WTC11 (cell line): ENCODE measurements around the gene GABBR1.

Source experiments
- ATF3 ChIP-seq: sonication (generic); formaldehyde crosslinking; conservative IDR thresholded peaks from 2 replicates; pipeline ENCODE4 v1.8.1; 2022; ENCODE audit warnings: mild to moderate bottlenecking, missing genetic modification reagents
- KAT7 ChIP-seq: sonication (generic); formaldehyde crosslinking; IDR thresholded peaks from 2 replicates; pipeline ENCODE4 v1.8.1; 2023; ENCODE audit warnings: missing genetic modification reagents, mild to moderate bottlenecking, borderline replicate concordance
- MAX ChIP-seq: sonication (generic); formaldehyde crosslinking; IDR thresholded peaks from 2 replicates; pipeline ENCODE4 v1.8.0; 2022; ENCODE audit warnings: mild to moderate bottlenecking, missing genetic modification reagents
- NR1H2 ChIP-seq: sonication (generic); formaldehyde crosslinking; IDR thresholded peaks from 2 replicates; pipeline ENCODE4 v1.9.0; 2021; ENCODE audit warnings: mild to moderate bottlenecking, moderate library complexity, missing genetic modification reagents
- RELA ChIP-seq: sonication (generic); formaldehyde crosslinking; IDR thresholded peaks from 2 replicates; pipeline ENCODE4 v1.8.1; 2022; ENCODE audit warnings: missing genetic modification reagents, mild to moderate bottlenecking, borderline replicate concordance
- SMAD3 ChIP-seq: sonication (generic); formaldehyde crosslinking; IDR thresholded peaks from 2 replicates; pipeline ENCODE4 v1.8.0; 2022; ENCODE audit warnings: missing genetic modification reagents, mild to moderate bottlenecking, borderline replicate concordance
- TF ChIP-seq, protein P1 (sequence below): fragments of 200-600 bp; IDR thresholded peaks from 2 replicates; pipeline ENCODE4 v1.8.0; 2022; ENCODE audit warnings: antibody characterized with exemption
- TF ChIP-seq, protein P2 (sequence below): sonication (generic); formaldehyde crosslinking; IDR thresholded peaks from 2 replicates; pipeline ENCODE4 v1.8.1; 2023; ENCODE audit warnings: mild to moderate bottlenecking, missing genetic modification reagents, moderate library complexity

GRCh38 chr6:29521006-29521680, 111.8 kb downstream of the GABBR1 start:
- TF ChIP-seq, protein P1, sequence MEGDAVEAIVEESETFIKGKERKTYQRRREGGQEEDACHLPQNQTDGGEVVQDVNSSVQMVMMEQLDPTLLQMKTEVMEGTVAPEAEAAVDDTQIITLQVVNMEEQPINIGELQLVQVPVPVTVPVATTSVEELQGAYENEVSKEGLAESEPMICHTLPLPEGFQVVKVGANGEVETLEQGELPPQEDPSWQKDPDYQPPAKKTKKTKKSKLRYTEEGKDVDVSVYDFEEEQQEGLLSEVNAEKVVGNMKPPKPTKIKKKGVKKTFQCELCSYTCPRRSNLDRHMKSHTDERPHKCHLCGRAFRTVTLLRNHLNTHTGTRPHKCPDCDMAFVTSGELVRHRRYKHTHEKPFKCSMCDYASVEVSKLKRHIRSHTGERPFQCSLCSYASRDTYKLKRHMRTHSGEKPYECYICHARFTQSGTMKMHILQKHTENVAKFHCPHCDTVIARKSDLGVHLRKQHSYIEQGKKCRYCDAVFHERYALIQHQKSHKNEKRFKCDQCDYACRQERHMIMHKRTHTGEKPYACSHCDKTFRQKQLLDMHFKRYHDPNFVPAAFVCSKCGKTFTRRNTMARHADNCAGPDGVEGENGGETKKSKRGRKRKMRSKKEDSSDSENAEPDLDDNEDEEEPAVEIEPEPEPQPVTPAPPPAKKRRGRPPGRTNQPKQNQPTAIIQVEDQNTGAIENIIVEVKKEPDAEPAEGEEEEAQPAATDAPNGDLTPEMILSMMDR, result no peak
- no peak for TF ChIP-seq KAT7 (CRISPR knock-in tag)
- TF ChIP-seq SMAD3 (CRISPR knock-in tag), result no peak
- no peak for TF ChIP-seq MAX
- TF ChIP-seq, protein P2, sequence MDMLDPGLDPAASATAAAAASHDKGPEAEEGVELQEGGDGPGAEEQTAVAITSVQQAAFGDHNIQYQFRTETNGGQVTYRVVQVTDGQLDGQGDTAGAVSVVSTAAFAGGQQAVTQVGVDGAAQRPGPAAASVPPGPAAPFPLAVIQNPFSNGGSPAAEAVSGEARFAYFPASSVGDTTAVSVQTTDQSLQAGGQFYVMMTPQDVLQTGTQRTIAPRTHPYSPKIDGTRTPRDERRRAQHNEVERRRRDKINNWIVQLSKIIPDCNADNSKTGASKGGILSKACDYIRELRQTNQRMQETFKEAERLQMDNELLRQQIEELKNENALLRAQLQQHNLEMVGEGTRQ (CRISPR knock-in tag), result no peak
- no peak for TF ChIP-seq NR1H2 (CRISPR knock-in tag)
- no peak for TF ChIP-seq RELA (CRISPR knock-in tag)
- TF ChIP-seq ATF3 (CRISPR knock-in tag), result no peak
